Stomach (tissue), 4 donors: ENCODE measurements around the gene ZNF438.

Experiments
- POLR2A ChIP-seq, 4 donors: fragments of 450-650 bp; IDR thresholded peaks; one replicate each; pipeline ENCODE4 v1.6.1; 2016; ENCODE audit warnings: antibody characterized with exemption in 4 of 4, control low read depth in 2 of 4, mild to moderate bottlenecking in 1 of 4, moderate library complexity in 1 of 4
- TF ChIP-seq, protein P1 (sequence below), 7 experiments: fragments of 450-650 bp in 4 of 7; fragments of 200-600 bp in 3 of 7; sonication (generic) in 3 of 7; IDR thresholded peaks; one replicate each; pipeline ENCODE4 v1.5.1; 2016 to 2019; ENCODE audit warnings: antibody characterized with exemption in 7 of 7, control low read depth in 2 of 7, mild to moderate bottlenecking in 1 of 7

DNA sequence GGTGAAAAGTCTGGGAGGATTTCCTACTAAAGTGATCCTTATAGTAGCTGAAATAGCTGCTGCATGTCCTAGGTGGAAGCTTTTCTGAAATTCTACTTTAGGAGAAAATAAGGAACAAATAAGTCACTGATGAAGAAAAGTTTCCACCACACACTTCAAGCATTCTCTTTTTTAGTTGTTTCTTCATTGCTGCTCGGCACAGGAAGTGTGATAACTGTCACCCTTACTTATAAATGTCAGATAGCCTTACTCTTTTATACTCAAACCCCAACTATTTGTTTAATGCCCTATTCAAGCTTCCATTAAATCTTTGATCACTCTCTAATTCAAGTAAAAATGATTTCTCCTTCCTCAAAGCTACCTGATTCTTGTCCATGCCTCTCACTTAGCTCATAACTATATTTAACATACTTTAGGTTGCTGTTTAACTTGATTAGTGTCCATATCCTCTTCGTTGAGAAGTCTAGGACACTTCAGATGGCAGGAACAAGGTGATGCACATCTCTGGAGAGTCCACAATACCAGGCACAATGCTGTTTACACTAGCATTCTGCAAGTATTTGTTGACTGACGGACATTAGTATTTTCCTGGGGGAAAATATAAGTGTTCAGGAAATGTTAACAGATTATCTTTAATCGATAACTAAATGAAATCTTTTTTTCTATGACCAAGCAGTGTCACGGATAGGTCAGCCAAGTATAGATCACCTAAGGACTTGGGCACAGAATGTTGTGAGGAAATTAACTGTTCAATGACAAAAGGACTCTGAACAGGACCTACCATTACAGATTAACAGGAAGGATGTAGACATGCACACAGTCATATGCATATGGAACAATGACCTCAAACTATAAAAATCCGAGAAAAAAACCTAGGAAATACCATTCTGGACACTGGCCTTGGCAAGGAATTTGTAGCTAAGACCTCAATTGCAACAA is 67.4 kb downstream of the ZNF438 start:
- TF ChIP-seq POLR2A (IDR thresholded peaks at IDR 0.05) = no peak
- TF ChIP-seq, protein P1, sequence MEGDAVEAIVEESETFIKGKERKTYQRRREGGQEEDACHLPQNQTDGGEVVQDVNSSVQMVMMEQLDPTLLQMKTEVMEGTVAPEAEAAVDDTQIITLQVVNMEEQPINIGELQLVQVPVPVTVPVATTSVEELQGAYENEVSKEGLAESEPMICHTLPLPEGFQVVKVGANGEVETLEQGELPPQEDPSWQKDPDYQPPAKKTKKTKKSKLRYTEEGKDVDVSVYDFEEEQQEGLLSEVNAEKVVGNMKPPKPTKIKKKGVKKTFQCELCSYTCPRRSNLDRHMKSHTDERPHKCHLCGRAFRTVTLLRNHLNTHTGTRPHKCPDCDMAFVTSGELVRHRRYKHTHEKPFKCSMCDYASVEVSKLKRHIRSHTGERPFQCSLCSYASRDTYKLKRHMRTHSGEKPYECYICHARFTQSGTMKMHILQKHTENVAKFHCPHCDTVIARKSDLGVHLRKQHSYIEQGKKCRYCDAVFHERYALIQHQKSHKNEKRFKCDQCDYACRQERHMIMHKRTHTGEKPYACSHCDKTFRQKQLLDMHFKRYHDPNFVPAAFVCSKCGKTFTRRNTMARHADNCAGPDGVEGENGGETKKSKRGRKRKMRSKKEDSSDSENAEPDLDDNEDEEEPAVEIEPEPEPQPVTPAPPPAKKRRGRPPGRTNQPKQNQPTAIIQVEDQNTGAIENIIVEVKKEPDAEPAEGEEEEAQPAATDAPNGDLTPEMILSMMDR (IDR thresholded peaks at IDR 0.05) = no peak
